IMR-90 (cell line): ENCODE results near the gene SULT1A3. TPM values are rescaled to one million over a fixed set of nuclear protein-coding genes. Genes with fewer than 3 reads are reported as not detected.

ENCODE experiments used
- ATAC-seq: fragments of 200-7000 bp; cut with Tn5 transposase; 2 replicates; pipeline ENCODE4 v1.9.1; 2020; ENCODE audit warnings: low read depth, mild to moderate bottlenecking, moderate library complexity
- BruUV-seq: library from RNA; stranded (reverse); fragments of 400-500 nt; replicated peaks from 2 replicates; lab custom pipeline; 2021; lab: Mats Ljungman, UMichigan
- CTCF ChIA-PET: fragments of 300-600 bp; formaldehyde crosslinking; extraction: SDS; loops from one replicate; lab custom pipeline; 2021; ENCODE audit warnings: antibody characterized with exemption; lab: Yijun Ruan, JAX
- POLR2A ChIA-PET: fragments of 300-600 bp; sonication (Branson Sonifier 250); formaldehyde crosslinking; loops from one replicate; lab custom pipeline; 2022; ENCODE audit warnings: antibody characterized with exemption; ENCODE audit not compliant: unreplicated experiment; lab: Charles Lee
- DNase-seq: peaks from one replicate; pipeline ENCODE4 v3.0.0; 2013
- H2AFZ ChIP-seq: replicated peaks from 2 replicates; pipeline ENCODE3; 2013; ENCODE audit warnings: low read length, mild to moderate bottlenecking; ENCODE audit not compliant: poor library complexity
- H2AK5ac ChIP-seq: 2 replicates; pipeline ENCODE4 v1.6.1; 2013; ENCODE audit warnings: low read depth, low read length, inconsistent platforms
- H2AK9ac ChIP-seq: replicated peaks from 2 replicates; pipeline ENCODE3; 2013; ENCODE audit warnings: mild to moderate bottlenecking, low read depth, low read length, moderate library complexity; ENCODE audit not compliant: poor library complexity
- H2BK120ac ChIP-seq: 2 replicates; pipeline ENCODE4 v1.6.1; 2013; ENCODE audit warnings: low read depth, low read length, inconsistent platforms
- H2BK15ac ChIP-seq: 3 replicates; pipeline ENCODE4 v1.6.1; 2013; ENCODE audit warnings: low read depth, low read length, inconsistent platforms
- H2BK20ac ChIP-seq: 2 replicates; pipeline ENCODE4 v1.6.1; 2013; ENCODE audit warnings: low read depth, mild to moderate bottlenecking, inconsistent platforms, low read length, moderate library complexity
- H2BK5ac ChIP-seq: 2 replicates; pipeline ENCODE4 v1.6.1; 2013; ENCODE audit warnings: mild to moderate bottlenecking, low read depth, low read length, inconsistent platforms; ENCODE audit not compliant: poor library complexity, severe bottlenecking
- H3K14ac ChIP-seq: replicated peaks from 2 replicates; pipeline ENCODE4 v1.6.1; 2013; ENCODE audit warnings: low read depth, low read length, inconsistent platforms
- H3K18ac ChIP-seq: 2 replicates; pipeline ENCODE4 v1.6.1; 2013; ENCODE audit warnings: low read depth, low read length, control low read depth
- H3K23ac ChIP-seq: 2 replicates; pipeline ENCODE4 v1.6.1; 2013; ENCODE audit warnings: low read depth, low read length, inconsistent platforms
- H3K27ac ChIP-seq: 2 replicates; pipeline ENCODE4 v1.5.1; 2013; ENCODE audit warnings: mild to moderate bottlenecking, control low read depth, low read length; ENCODE audit not compliant: insufficient read depth
- H3K27me3 ChIP-seq: 2 replicates; pipeline ENCODE4 v1.6.1; 2013; ENCODE audit warnings: low read length; ENCODE audit not compliant: control insufficient read depth, insufficient read depth
- H3K36me3 ChIP-seq: 2 replicates; pipeline ENCODE4 v1.6.1; 2013; ENCODE audit warnings: low read length, mixed read lengths; ENCODE audit not compliant: control insufficient read depth, insufficient read depth
- H3K4ac ChIP-seq: 2 replicates; pipeline ENCODE4 v1.6.1; 2013; ENCODE audit warnings: low read depth, low read length, inconsistent platforms
- H3K4me1 ChIP-seq: 2 replicates; pipeline ENCODE4 v1.6.1; 2013; ENCODE audit warnings: low read length, mixed read lengths; ENCODE audit not compliant: control insufficient read depth, insufficient read depth
- H3K4me2 ChIP-seq: 2 replicates; pipeline ENCODE4 v1.6.1; 2013; ENCODE audit warnings: low read depth, mild to moderate bottlenecking, control low read depth, low read length, moderate library complexity
- H3K4me3 ChIP-seq: 2 replicates; pipeline ENCODE4 v1.5.1; 2013; ENCODE audit warnings: low read depth, mild to moderate bottlenecking, control low read depth, low read length, moderate library complexity; ENCODE audit not compliant: insufficient read depth
- H3K56ac ChIP-seq: 2 replicates; pipeline ENCODE4 v1.6.1; 2013; ENCODE audit warnings: low read length, inconsistent platforms; ENCODE audit not compliant: insufficient read depth; ENCODE audit errors: extremely low read depth
- H3K79me1 ChIP-seq, 2 experiments: 2 replicates each; pipeline ENCODE4 v1.6.1; 2013; ENCODE audit warnings: low read length in 2 of 2, inconsistent platforms in 1 of 2, low read depth in 1 of 2
- H3K9ac ChIP-seq: 2 replicates; pipeline ENCODE4 v1.6.1; 2013; ENCODE audit warnings: low read depth, low read length, control low read depth
- H3K9me1 ChIP-seq: 2 replicates; pipeline ENCODE4 v1.6.1; 2013; ENCODE audit warnings: low read length, inconsistent platforms; ENCODE audit not compliant: insufficient read depth
- H3K9me3 ChIP-seq: 2 replicates; pipeline ENCODE4 v1.6.1; 2013; ENCODE audit warnings: low read length; ENCODE audit not compliant: control insufficient read depth, insufficient read depth
- H4K20me1 ChIP-seq: 2 replicates; pipeline ENCODE4 v1.6.1; 2013; ENCODE audit warnings: low read length, inconsistent platforms; ENCODE audit not compliant: insufficient read depth
- H4K5ac ChIP-seq: 2 replicates; pipeline ENCODE4 v1.6.1; 2013; ENCODE audit warnings: mild to moderate bottlenecking, low read depth, low read length, control low read depth
- H4K8ac ChIP-seq, 2 experiments: 2 replicates each; pipeline ENCODE4 v1.6.1; 2013; ENCODE audit warnings: low read depth in 2 of 2, low read length in 2 of 2, control low read depth in 1 of 2, inconsistent platforms in 1 of 2
- H4K91ac ChIP-seq: 2 replicates; pipeline ENCODE4 v1.6.1; 2013; ENCODE audit warnings: low read depth, low read length, inconsistent platforms; ENCODE audit not compliant: insufficient read depth
- CHD1 ChIP-seq: IDR thresholded peaks from 2 replicates; pipeline ENCODE4 v1.6.1; 2012; ENCODE audit warnings: low read depth, low read length, improper control_type of control experiment
- MAFK ChIP-seq: IDR thresholded peaks from 2 replicates; pipeline ENCODE4 v1.6.1; 2012; ENCODE audit warnings: low read depth, low read length, improper control_type of control experiment
- MAZ ChIP-seq: IDR thresholded peaks from 2 replicates; pipeline ENCODE4 v1.6.1; 2012; ENCODE audit warnings: low read depth, mild to moderate bottlenecking, low read length, improper control_type of control experiment, moderate library complexity, borderline replicate concordance
- RCOR1 ChIP-seq: IDR thresholded peaks from 2 replicates; pipeline ENCODE4 v1.6.1; 2012; ENCODE audit warnings: mild to moderate bottlenecking, low read length, improper control_type of control experiment; ENCODE audit not compliant: insufficient replicate concordance
- WGBS, 2 experiments: methylation state at CpG; one replicate each; pipeline versions ENCODE4 v1.1.5 to v1.1.7; 2013; ENCODE audit warnings: missing lambda C conversion rate in 2 of 2; ENCODE audit not compliant: insufficient read length in 1 of 2; ENCODE audit errors: extremely low coverage in 2 of 2; 5-methylcytosine and 5-hydroxymethylcytosine counted together
- dilution Hi-C: fragments of 300-500 bp; cut with HindIII; formaldehyde crosslinking; loops from one replicate; pipeline ENCODE4 v1.14.3; 2018; ENCODE audit warnings: low sequenced_read_pairs; ENCODE audit not compliant: unreplicated experiment
- in situ Hi-C: fragments of 300-500 bp; cut with MboI; formaldehyde crosslinking; loops from 3 replicates; pipeline ENCODE4 v1.14.3; 2019; ENCODE audit warnings: low sequenced_read_pairs, inconsistent platforms, mixed read lengths
- intact Hi-C: fragments of 100-400 bp; cut with micrococcal nuclease; formaldehyde crosslinking; loops from 2 replicates; pipeline ENCODE4 v1.10.0; 2022
- polyA plus RNA-seq, 3 experiments: library from polyadenylated mRNA; depleted of rRNA; stranded (reverse); fragments of >200 nt; gene quantifications; 2 replicates each; pipeline ENCODE4 v1.2.3, GENCODE V29; 2012; ENCODE audit warnings: low replicate concordance in 1 of 3
- total RNA-seq: library from RNA; depleted of rRNA; stranded (reverse); fragments of >200 nt; gene quantifications from 2 replicates; pipeline ENCODE4 v1.2.3, GENCODE V29; 2012
- TF ChIP-seq, protein P1 (sequence below): fragments of 150-350 bp; IDR thresholded peaks from 2 replicates; pipeline ENCODE4 v1.6.1; 2017; ENCODE audit warnings: mild to moderate bottlenecking, antibody characterized with exemption, low read length, low read depth

Gene SULT1A3
- total and polyA plus RNA-seq, 2 of the 4 experiments (the other 2 are of a cell fraction): 0.18 to 17.2 TPM

DNA sequence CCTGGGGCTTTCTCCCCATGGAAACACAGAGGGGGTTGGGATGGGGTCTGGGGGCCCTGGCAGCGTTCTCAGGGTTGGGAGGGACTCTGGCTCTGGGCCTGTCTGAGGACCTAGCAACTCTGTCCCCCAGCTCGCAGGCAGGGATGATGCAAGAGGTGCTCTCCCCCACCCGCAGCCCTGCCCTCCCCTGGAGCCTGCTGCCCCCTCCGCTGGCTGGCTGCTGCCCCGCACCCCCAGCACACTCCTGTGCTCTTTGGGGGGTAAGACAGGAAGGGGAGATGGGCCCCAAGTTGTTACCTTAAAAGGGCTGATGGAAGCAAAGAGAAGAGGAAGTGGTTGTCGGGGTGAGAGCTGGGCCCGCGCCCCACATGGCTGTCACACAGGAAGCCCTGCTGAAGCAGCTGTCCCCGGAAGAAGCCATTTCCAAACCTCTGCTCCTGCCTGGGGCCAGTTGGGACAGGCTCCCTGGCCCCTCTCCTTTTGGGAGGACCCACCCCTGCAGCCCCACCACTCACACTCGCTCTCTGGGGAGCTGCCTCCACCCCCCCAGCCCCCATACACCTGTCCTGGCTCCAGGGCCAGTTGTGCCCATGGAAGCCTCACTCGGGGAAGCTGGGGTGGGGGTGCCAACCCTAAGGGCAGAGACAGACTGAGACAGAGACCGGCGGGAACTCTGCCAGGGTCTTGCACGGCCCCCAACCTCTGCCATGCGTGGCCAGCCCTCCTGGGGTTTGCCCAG lies 13.2 kb upstream of the SULT1A3 start:
- Histone ChIP-seq H3K4me3 (no peak overlapping the region), H3K18ac (no peak overlapping the region), H4K20me1 (no peaks in the 10 kb centered on the region), H4K5ac (no peak overlapping the region), H2BK15ac (no peak overlapping the region), H2AFZ (no peak overlapping the region), H2BK20ac (no peak overlapping the region), H3K9me3 (no peaks in the 10 kb centered on the region), H3K27ac (no peak overlapping the region), H3K27me3 (no peaks in the 10 kb centered on the region), H3K14ac (no peak overlapping the region), H3K79me1 (peaks cover 0 to 7% of the 10 kb centered on the region in 2 experiments; a peak in 2 of 4 replicates), H3K56ac (no peak overlapping the region), H3K9ac (no peak overlapping the region), H2AK9ac (no peak overlapping the region), H3K23ac (no peak overlapping the region), H4K91ac (no peak overlapping the region), H4K8ac (no peak overlapping the region), H3K4ac (no peak overlapping the region), H3K4me2 (no peak overlapping the region), H2AK5ac (no peak overlapping the region), H2BK5ac (no peak overlapping the region), H3K4me1 (peaks cover 2% of the 10 kb centered on the region; the same call in 1 of the 2 replicates), H3K9me1 (no peaks in the 10 kb centered on the region), H3K36me3 (peaks cover 1% of the 10 kb centered on the region; the same call in 1 of the 2 replicates), H2BK120ac (no peak overlapping the region)
- 100% methylated on average over 1 of the region's 15 CpGs; no CpG with 5 or more reads in 1 of the 2 experiments for WGBS, 2 experiments
- BruUV-seq: no TSS peak
- ChIA-PET POLR2A (no interaction called here), CTCF (no interaction called here)
- in situ Hi-C loops: loop anchor here (25.0 kb wide), 1 partner anchor 226 kb away; the partner anchor contains the start of gene ZNF771
- no peak for ATAC-seq
- TF ChIP-seq MAZ: no peak
- TF ChIP-seq, protein P1, sequence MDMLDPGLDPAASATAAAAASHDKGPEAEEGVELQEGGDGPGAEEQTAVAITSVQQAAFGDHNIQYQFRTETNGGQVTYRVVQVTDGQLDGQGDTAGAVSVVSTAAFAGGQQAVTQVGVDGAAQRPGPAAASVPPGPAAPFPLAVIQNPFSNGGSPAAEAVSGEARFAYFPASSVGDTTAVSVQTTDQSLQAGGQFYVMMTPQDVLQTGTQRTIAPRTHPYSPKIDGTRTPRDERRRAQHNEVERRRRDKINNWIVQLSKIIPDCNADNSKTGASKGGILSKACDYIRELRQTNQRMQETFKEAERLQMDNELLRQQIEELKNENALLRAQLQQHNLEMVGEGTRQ: no peak
- TF ChIP-seq RCOR1: no peak
- TF ChIP-seq CHD1: no peak
- no peak for TF ChIP-seq MAFK
- intact Hi-C loops: no loop called here
- dilution Hi-C loops: no loop called here
- no peak for DNase-seq
